Thoracic aorta (tissue), 2 donors: ENCODE data around the gene VDR. TPM values are rescaled to one million over a fixed set of nuclear protein-coding genes. Genes with fewer than 3 reads are reported as not detected.

Source experiments
- ATAC-seq: fragments of 150-250 bp; one replicate; pipeline ENCODE4 v1.8.0; 2017; ENCODE audit warnings: low read depth; ENCODE audit not compliant: insufficient number of reproducible peaks, low FRiP score
- DNase-seq: peaks from one replicate; pipeline ENCODE4 v3.0.0-alpha.2; 2020; ENCODE audit warnings: low spot score
- H3K27ac ChIP-seq, 2 donors: fragments of 200-600 bp; sonication (generic); 1 replicate in 1 of 2; 2 replicates in 1 of 2; pipeline ENCODE4 v1.5.1; 2016; ENCODE audit warnings: mild to moderate bottlenecking in 2 of 2, moderate library complexity in 2 of 2
- H3K27me3 ChIP-seq: fragments of 200-600 bp; sonication (generic); replicated peaks from 2 replicates; pipeline ENCODE4 v1.6.0; 2016; ENCODE audit warnings: mild to moderate bottlenecking; ENCODE audit not compliant: insufficient read depth
- H3K36me3 ChIP-seq: fragments of 200-600 bp; sonication (generic); one replicate; pipeline ENCODE4 v1.5.1; 2016
- H3K4me1 ChIP-seq, 2 donors: fragments of 200-600 bp; sonication (generic); 1 replicate in 1 of 2; 2 replicates in 1 of 2; pipeline versions ENCODE4 v1.5.1 to v1.6.0; 2016; ENCODE audit warnings: low read depth in 2 of 2, mild to moderate bottlenecking in 1 of 2; ENCODE audit not compliant: control insufficient read depth in 1 of 2
- H3K4me3 ChIP-seq: fragments of 200-600 bp; sonication (generic); 2 replicates; pipeline ENCODE4 v1.5.1; 2016; ENCODE audit warnings: mild to moderate bottlenecking
- H3K9me3 ChIP-seq: fragments of 200-600 bp; sonication (generic); 2 replicates; pipeline ENCODE4 v1.5.1; 2016
- total RNA-seq, 2 donors: library from RNA; depleted of rRNA; stranded (reverse); fragments of >200 nt; gene quantifications; one replicate each; pipeline versions ENCODE4 v1.1.0 to v1.2.3, GENCODE V29; 2016
- TF ChIP-seq, protein P1 (sequence below): fragments of 200-600 bp; sonication (generic); IDR thresholded peaks from one replicate; pipeline ENCODE4 v1.5.1; 2019; ENCODE audit warnings: antibody characterized with exemption

Gene VDR
- total RNA-seq, 2 donors from 2014 or later, result 6.8 to 10.3 TPM

DNA sequence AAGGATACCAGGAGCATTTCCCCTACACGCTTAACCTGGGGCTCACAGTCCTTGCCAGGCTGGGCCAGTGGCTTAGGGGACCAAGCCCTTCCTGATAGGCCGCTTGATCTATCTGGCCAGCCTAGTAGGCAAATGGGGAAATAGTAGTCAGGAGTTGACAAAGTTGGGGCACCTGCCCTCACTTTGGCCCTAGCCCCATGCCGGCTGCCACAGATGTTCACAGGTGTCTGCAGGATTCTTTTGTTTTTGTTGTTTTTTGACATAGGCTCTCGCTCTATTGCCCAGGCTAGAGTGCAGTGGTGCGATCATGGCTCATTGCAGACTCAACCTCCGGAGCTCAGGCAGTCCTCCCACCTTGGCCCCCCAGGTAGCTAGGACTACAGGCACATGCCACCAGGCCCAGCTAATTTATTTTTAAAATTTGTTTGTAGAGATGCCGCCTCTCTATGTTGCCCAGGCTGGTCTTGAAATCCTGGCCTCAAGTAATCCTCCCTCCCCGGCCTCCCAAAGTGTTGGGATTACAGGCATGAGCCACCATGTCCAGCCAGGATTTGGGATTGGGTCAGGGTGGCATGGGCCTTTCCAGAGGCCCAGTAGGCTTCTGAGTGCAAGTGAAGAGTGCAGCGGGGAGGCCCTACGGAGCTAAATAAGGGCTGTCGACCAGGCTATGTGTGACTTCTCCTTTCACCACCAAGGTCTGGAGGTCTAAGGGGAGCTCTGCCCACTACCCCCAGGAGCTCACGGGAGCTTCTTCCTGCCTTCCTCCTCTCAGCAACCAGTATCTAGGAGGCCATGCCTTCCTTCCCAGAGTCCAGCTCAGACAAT, 69.6 kb downstream of the VDR start:
- Histone ChIP-seq H3K27me3 (no peaks in the 10 kb centered on the region), H3K9me3 (no peaks in the 10 kb centered on the region), H3K4me3 (no peak overlapping the region), H3K27ac (no peak overlapping the region), H3K4me1 (peaks cover 0 to 6% of the 10 kb centered on the region in 2 donors), H3K36me3 (no peaks in the 10 kb centered on the region)
- ATAC-seq (no peak), DNase-seq (no peak)
- TF ChIP-seq, protein P1, sequence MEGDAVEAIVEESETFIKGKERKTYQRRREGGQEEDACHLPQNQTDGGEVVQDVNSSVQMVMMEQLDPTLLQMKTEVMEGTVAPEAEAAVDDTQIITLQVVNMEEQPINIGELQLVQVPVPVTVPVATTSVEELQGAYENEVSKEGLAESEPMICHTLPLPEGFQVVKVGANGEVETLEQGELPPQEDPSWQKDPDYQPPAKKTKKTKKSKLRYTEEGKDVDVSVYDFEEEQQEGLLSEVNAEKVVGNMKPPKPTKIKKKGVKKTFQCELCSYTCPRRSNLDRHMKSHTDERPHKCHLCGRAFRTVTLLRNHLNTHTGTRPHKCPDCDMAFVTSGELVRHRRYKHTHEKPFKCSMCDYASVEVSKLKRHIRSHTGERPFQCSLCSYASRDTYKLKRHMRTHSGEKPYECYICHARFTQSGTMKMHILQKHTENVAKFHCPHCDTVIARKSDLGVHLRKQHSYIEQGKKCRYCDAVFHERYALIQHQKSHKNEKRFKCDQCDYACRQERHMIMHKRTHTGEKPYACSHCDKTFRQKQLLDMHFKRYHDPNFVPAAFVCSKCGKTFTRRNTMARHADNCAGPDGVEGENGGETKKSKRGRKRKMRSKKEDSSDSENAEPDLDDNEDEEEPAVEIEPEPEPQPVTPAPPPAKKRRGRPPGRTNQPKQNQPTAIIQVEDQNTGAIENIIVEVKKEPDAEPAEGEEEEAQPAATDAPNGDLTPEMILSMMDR, result no peak

DNA sequence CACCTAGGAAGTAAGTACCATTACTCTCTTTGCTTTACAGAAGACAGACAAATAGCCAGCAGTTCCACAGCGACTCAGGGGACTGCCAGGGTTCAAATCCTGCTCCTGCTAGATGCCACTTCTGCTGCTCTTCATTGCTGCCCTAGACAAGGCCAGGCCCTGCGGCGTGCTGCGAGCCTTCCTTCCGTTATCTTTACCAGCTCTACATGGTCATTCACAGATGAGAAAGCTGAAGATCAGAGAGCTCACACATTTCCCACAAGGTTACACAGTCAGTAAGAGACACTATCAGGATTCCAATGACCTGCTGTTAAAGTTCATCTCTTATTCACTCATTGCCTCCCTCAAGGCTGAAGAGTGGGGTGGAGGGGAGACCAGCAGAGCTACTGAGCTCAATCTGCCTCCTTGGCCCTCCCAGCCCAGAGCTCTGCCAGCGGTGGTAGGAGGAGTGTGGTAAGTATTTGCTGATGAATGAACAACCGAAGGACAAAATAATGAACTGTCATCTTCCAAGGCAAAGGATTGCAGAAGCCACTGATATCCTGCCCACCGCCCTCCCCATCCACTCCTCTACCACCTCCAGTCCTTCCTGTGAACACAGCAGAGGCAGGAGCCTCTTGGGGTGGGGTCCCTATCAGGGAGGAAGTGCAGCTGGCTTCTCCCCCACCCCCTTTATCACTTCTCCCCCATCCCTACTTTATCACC, 70.4 kb downstream of the VDR start:
- no peak for DNase-seq
- TF ChIP-seq, protein P1, result no peak
- Histone ChIP-seq H3K27me3 (no peaks in the 10 kb centered on the region), H3K27ac (no peak overlapping the region), H3K9me3 (no peaks in the 10 kb centered on the region), H3K36me3 (no peaks in the 10 kb centered on the region), H3K4me3 (no peak overlapping the region), H3K4me1 (peaks cover 3 to 9% of the 10 kb centered on the region in 2 donors)
- no peak for ATAC-seq

DNA sequence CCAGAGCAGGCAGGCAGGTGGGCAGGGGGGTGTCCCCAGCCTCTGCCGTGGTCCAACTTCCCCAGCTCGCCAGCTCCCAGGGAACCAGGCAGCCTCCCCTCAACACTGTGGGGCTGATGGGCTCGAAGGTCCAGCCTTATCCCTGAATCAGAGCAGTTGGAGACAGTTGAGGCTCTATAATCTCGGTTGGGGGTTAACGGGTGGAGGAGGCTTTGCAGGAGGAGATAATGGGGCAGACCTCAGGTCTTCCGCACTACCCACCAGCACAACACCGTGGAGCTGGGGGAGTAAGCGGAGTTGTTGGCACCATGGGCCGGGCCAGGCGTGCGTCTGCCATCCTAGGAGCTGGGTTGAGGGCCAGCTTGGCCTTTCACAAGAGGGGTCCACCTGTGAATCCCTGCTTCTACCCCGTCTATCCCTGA, 71.2 kb downstream of the VDR start:
- H3K27ac ChIP-seq, result no peak overlapping the region
- H3K36me3 ChIP-seq, result no peaks in the 10 kb centered on the region
- DNase-seq (no peak), ATAC-seq (no peak)
- TF ChIP-seq, protein P1, result no peak
- no peaks in the 10 kb centered on the region for H3K9me3 ChIP-seq
- no peak overlapping the region for H3K4me3 ChIP-seq
- H3K4me1 ChIP-seq, result peaks cover 7 to 15% of the 10 kb centered on the region in 2 donors
- H3K27me3 ChIP-seq, result no peaks in the 10 kb centered on the region

DNA sequence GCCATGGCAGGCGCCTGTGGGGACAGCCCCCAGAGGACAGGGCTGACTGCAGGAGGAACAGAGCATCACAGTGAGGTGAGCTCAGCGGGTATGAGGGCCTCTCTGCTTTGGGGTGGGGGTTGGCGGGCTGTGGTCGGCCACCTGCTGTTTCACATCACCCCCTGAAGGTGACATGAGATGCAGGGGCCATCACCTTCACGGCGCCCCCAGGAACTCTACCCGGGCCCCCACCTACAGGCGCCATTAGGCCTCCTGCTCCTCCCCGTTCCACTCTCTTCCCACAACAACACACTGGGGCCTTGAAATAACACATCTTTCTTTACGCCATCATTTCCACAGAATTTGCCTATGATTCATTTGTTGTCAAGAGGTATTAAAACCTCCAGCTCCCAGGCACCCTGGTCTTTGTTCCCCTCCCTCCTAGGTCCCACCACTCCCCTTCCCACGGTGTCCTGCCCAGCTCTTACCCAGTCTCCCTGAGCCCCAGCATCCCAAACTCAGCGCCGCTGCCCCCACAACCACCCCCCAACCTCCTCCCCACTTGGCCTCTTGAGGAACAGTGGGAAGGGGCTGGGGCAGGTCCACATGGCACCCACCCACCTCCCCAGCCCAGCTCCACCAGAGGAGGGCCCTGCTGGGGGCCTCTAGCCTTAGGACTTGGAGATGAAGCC, 72.4 kb downstream of the VDR start:
- Histone ChIP-seq H3K9me3 (no peaks in the 10 kb centered on the region), H3K27me3 (no peaks in the 10 kb centered on the region), H3K4me1 (peaks cover 19 to 22% of the 10 kb centered on the region in 2 donors), H3K4me3 (no peak overlapping the region), H3K27ac (no peak overlapping the region), H3K36me3 (no peaks in the 10 kb centered on the region)
- DNase-seq (no peak), ATAC-seq (no peak)
- TF ChIP-seq, protein P1, result no peak

DNA sequence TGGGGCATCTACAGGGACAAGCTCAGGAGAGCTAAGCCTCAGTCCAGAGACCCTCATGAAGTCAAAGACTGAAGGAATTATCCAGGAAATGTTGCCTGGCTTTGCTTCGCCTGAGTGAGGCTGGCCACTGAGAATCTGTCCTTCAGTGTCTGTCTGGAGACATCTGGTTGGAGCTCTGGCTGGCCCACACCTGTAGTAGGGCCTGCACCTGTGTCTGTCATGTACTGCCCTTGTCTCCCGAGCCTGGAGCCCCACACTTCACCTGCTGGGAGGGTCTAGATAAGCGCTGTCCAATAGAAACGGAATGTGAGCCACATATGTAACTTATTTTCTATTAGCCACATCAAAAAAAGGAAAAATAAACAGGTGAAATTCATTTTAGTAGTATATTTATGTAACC, 75.2 kb downstream of the VDR start:
- Histone ChIP-seq H3K4me3 (no peak overlapping the region), H3K4me1 (peaks cover 35 to 47% of the 10 kb centered on the region in 2 donors), H3K9me3 (no peaks in the 10 kb centered on the region), H3K27ac (peak overlapping the region; percentile 80 to 98), H3K27me3 (no peaks in the 10 kb centered on the region), H3K36me3 (no peaks in the 10 kb centered on the region)
- TF ChIP-seq, protein P1, result no peak
- DNase-seq (no peak), ATAC-seq (no peak)
